Right ventricle myocardium inferior (tissue), 1 donor: ENCODE data around the gene TMEM41B. TPM values are rescaled to one million over a fixed set of nuclear protein-coding genes. Genes with fewer than 3 reads are reported as not detected.

Experiments used
- ATAC-seq: fragments of 200-7000 bp; cut with Tn5 transposase; one replicate; pipeline ENCODE4 v1.9.1; 2020; ENCODE audit warnings: mild to moderate bottlenecking, moderate library complexity
- DNase-seq: peaks from one replicate; pipeline ENCODE4 v3.0.0; 2021; ENCODE audit errors: missing footprints
- intact Hi-C: fragments of 100-400 bp; cut with DNase I; formaldehyde crosslinking; loops from one replicate; pipeline ENCODE4 v1.11.0; 2022
- total RNA-seq: library from RNA; stranded (reverse); fragmentation: NEBNext Ultra II Directional; extraction: Animal tissue kit (Norgen Biotek cat#: 25700); gene quantifications from one replicate; pipeline ENCODE4 v1.2.1, GENCODE V29; 2021
- donor health status: DM: no; HTN: yes; CAD: no; lungs with severe emphysema.

Gene TMEM41B
- total RNA-seq, 1 donor from 2014 or later, result 17.4 TPM

- intact Hi-C loops, result loop anchor here (2.0 kb wide), 1 partner anchor 50 kb away; the partner anchor contains the start of gene DENND5A
- no peak for DNase-seq
- no peak for ATAC-seq
Measured at GRCh38 chr11:9315078-9315688, 790 bp upstream of the TMEM41B start.

GRCh38 chr11:9313648-9314290, 624 bp downstream of the TMEM41B start:
- peak; percentile 8 for ATAC-seq
- DNase-seq, result no peak
- intact Hi-C loops, result loop anchor here (1.0 to 5.0 kb wide), 4 partner anchors 49 to 148 kb away; partner anchors contain the start of genes DENND5A, IPO7 and ZNF143

GRCh38 chr11:9310485-9311090, 3.8 kb downstream of the TMEM41B start:
- intact Hi-C loops, result loop anchor here (5.0 kb wide), 1 partner anchor 72 kb away; the partner anchor contains the start of gene IPO7
- DNase-seq, result no peak
- ATAC-seq, result no peak

GRCh38 chr11:9304178-9304577, 10.2 kb downstream of the TMEM41B start:
- ATAC-seq (no peak), DNase-seq (no peak)
- intact Hi-C loops, result no loop called here

- DNase-seq (no peak), ATAC-seq (no peak)
- intact Hi-C loops, result no loop called here
Measured at GRCh38 chr11:9302448-9302847, 11.9 kb downstream of the TMEM41B start.

- DNase-seq (no peak), ATAC-seq (no peak)
- intact Hi-C loops, result no loop called here
Measured at GRCh38 chr11:9301720-9302119, 12.7 kb downstream of the TMEM41B start.

GRCh38 chr11:9293646-9294045, 20.7 kb downstream of the TMEM41B start:
- DNase-seq (no peak), ATAC-seq (no peak)
- intact Hi-C loops, result no loop called here

- ATAC-seq (peak; percentile 88), DNase-seq (no peak)
Measured at GRCh38 chr11:9285850-9286587, 28.4 kb downstream of the TMEM41B start.

GRCh38 chr11:9280655-9281301, 33.6 kb downstream of the TMEM41B start:
- intact Hi-C loops, result no loop called here
- DNase-seq (no peak), ATAC-seq (no peak)

More at GRCh38 chr11:9285850-9286587, 28.4 kb downstream of the TMEM41B start:
- intact Hi-C loops, result no loop called here

GRCh38 chr11:9277176-9277575, 37.2 kb downstream of the TMEM41B start:
- no peak for DNase-seq
- intact Hi-C loops, result no loop called here
- ATAC-seq, result no peak

- intact Hi-C loops, result no loop called here
- ATAC-seq, result no peak
- DNase-seq, result no peak
Measured at GRCh38 chr11:9276571-9276970, 37.8 kb downstream of the TMEM41B start.

- peak; percentile 60 for ATAC-seq
- intact Hi-C loops, result no loop called here
- no peak for DNase-seq
Measured at GRCh38 chr11:9274499-9275258, 39.7 kb downstream of the TMEM41B start.

- intact Hi-C loops, result no loop called here
- DNase-seq (no peak), ATAC-seq (no peak)
Measured at GRCh38 chr11:9273376-9274336, 40.7 kb downstream of the TMEM41B start.

GRCh38 chr11:9269492-9270013, 44.8 kb downstream of the TMEM41B start:
- DNase-seq (no peak), ATAC-seq (no peak)
- intact Hi-C loops, result loop anchor here (5.0 to 10.0 kb wide), 2 partner anchors 93 to 95 kb away; no protein-coding TSS in a partner anchor

GRCh38 chr11:9267680-9268079, 46.7 kb downstream of the TMEM41B start:
- no peak for ATAC-seq
- intact Hi-C loops, result loop anchor here (5.0 to 10.0 kb wide), 2 partner anchors 93 to 95 kb away; no protein-coding TSS in a partner anchor

GRCh38 chr11:9266926-9267325, 47.5 kb downstream of the TMEM41B start:
- no peak for DNase-seq
- ATAC-seq, result no peak
- intact Hi-C loops, result loop anchor here (5.0 to 10.0 kb wide), 2 partner anchors 92 to 95 kb away; no protein-coding TSS in a partner anchor

More at GRCh38 chr11:9267680-9268079, 46.7 kb downstream of the TMEM41B start:
- DNase-seq, result no peak
